Colonic mucosa (tissue), 4 donors: ENCODE results near the gene TNFSF12. TPM values are rescaled to one million over a fixed set of nuclear protein-coding genes. Genes with fewer than 3 reads are reported as not detected.

ENCODE experiments used
- DNase-seq: peaks from one replicate; pipeline ENCODE4 v3.0.0-alpha.2; 2020
- H3K27ac ChIP-seq: fragments of 200-600 bp; one replicate; pipeline ENCODE4 v1.8.0; 2021
- H3K27me3 ChIP-seq: fragments of 200-600 bp; one replicate; pipeline ENCODE4 v1.8.0; 2021
- H3K36me3 ChIP-seq: fragments of 200-600 bp; one replicate; pipeline ENCODE4 v1.8.0; 2021
- H3K4me1 ChIP-seq: fragments of 200-600 bp; one replicate; pipeline ENCODE4 v1.8.0; 2021; ENCODE audit warnings: mild to moderate bottlenecking
- H3K4me3 ChIP-seq: fragments of 200-600 bp; one replicate; pipeline ENCODE4 v1.8.0; 2021
- H3K9ac ChIP-seq, 2 donors: one replicate each; pipeline ENCODE4 v1.7.0; 2013; ENCODE audit warnings: control low read depth in 2 of 2, low read depth in 2 of 2, low read length in 2 of 2
- H3K9me3 ChIP-seq: fragments of 200-600 bp; one replicate; pipeline ENCODE4 v1.8.0; 2021
- CTCF ChIP-seq: fragments of 200-600 bp; IDR thresholded peaks from one replicate; pipeline ENCODE4 v1.8.0; 2022; ENCODE audit warnings: antibody characterized with exemption, mild to moderate bottlenecking
- intact Hi-C: fragments of 100-400 bp; cut with DNase I; formaldehyde crosslinking; loops from one replicate; pipeline ENCODE4 v1.14.1; 2022
- total RNA-seq, 2 donors: library from RNA; stranded (reverse); fragmentation: NEBNext Ultra II Directional in 1 of 2; extraction: Animal tissue kit (Norgen Biotek cat#: 25700) in 1 of 2; gene quantifications; one replicate each; pipeline ENCODE4 v1.2.1, GENCODE V29; 2021
- donor health status: healthy.
- donor health status: DM: no; HTN: no; CAD: no.
- donor health status: DM: no; HTN: no; CAD: no.

The TNFSF12 gene
- total RNA-seq, 2 donors from 2014 or later, result 11.4 to 18.3 TPM

DNA sequence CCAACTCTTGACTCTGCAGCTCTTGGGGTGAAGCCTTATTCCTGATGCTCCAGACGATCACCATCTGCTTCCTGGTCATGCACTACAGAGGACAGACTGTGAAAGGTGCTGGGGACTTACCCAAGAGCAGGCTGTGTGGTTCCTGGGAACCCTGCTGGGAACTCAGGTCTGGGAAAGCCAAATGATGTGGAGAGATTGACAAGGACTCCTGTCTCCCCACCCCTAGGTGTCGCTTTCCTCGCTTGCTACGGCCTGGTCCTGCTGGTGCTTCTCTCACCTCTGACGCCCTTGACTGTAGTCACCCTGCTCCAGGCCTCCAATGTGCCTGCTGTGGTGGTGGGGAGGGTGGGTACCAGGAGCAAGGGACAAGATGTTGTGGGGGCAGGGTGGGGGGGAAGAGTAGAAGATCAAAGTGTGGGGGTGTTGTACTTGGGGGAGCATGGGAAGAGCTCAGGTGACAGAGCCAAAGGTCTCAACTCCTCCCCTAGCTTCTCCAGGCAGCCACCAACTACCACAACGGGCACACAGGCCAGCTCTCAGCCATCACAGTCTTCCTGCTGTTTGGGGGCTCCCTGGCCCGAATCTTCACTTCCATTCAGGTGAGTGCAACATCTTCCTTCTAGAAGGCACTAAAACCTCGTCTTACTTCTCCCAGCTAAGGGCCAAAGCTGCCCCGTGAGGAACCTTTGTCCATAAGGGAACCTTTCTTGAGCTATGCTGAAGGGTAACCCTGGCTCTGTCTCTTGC lies 38.0 kb downstream of the TNFSF12 start:
- intact Hi-C loops, result loop anchor here (10.0 kb wide), 1 partner anchor 152 kb away; the partner anchor contains the start of genes FGF11 and TMEM102
- no peaks in the 10 kb centered on the region for H3K27me3 ChIP-seq
- peak; percentile 69 for DNase-seq
- H3K9ac ChIP-seq, result peak overlapping the region in 1 of 2 donors; percentile 5
- H3K36me3 ChIP-seq, result peaks cover 8% of the 10 kb centered on the region
- H3K27ac ChIP-seq, result no peak overlapping the region
- no peaks in the 10 kb centered on the region for H3K9me3 ChIP-seq
- no peak overlapping the region for H3K4me3 ChIP-seq
- peaks cover 7% of the 10 kb centered on the region for H3K4me1 ChIP-seq
- TF ChIP-seq CTCF, result no peak

GRCh38 chr17:7587420-7588151 lies 38.7 kb downstream of the TNFSF12 start:
- no peak overlapping the region for H3K4me3 ChIP-seq
- no peak overlapping the region for H3K27ac ChIP-seq
- no peak for TF ChIP-seq CTCF
- peaks cover 7% of the 10 kb centered on the region for H3K4me1 ChIP-seq
- no peaks in the 10 kb centered on the region for H3K9me3 ChIP-seq
- DNase-seq, result no peak
- peaks cover 13% of the 10 kb centered on the region for H3K36me3 ChIP-seq
- intact Hi-C loops, result loop anchor here (10.0 kb wide), 1 partner anchor 153 kb away; the partner anchor contains the start of genes FGF11 and TMEM102
- H3K27me3 ChIP-seq, result no peaks in the 10 kb centered on the region
- no peak overlapping the region for H3K9ac ChIP-seq

DNA sequence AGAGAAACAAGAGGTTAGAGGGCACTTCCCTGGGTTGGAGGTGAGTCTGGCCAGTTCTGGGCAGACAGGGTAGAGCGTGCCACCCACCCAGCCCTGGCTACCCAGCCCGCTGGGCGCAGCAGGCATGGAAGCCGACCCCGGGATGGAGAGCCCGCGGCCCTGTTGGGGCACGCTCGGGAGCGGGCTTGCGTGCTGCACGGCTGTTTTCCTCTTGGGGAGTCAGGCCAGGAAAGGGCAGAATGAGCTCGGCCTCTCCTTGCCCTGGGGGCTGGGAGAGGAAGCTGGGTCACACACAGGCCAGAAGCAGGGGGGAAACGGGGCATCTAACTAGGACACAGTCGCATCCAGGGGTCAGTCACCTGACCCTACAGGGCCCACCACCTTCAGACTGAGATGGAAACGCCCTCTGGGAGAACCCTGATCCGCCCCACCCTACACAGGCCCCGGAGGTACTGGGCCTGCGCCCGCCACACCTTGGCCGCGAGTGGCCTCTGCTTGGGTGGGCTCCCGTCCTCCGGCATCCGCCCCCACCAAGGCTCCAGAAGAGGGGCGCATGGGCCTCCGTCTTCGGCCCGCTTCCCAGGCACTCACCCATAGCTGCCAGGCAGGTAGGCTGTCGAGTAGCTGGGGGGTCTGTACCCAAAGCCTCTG lies 39.8 kb downstream of the TNFSF12 start:
- no peaks in the 10 kb centered on the region for H3K9me3 ChIP-seq
- H3K4me3 ChIP-seq, result peak overlapping the region; percentile 28
- no peak overlapping the region for H3K27ac ChIP-seq
- intact Hi-C loops, result loop anchor here (10.0 kb wide), 1 partner anchor 154 kb away; the partner anchor contains the start of genes FGF11 and TMEM102
- no peak for DNase-seq
- H3K4me1 ChIP-seq, result peaks cover 3% of the 10 kb centered on the region
- H3K9ac ChIP-seq, result peak overlapping the region in 1 of 2 donors; percentile 12
- H3K27me3 ChIP-seq, result no peaks in the 10 kb centered on the region
- H3K36me3 ChIP-seq, result peaks cover 24% of the 10 kb centered on the region
- no peak for TF ChIP-seq CTCF

DNA sequence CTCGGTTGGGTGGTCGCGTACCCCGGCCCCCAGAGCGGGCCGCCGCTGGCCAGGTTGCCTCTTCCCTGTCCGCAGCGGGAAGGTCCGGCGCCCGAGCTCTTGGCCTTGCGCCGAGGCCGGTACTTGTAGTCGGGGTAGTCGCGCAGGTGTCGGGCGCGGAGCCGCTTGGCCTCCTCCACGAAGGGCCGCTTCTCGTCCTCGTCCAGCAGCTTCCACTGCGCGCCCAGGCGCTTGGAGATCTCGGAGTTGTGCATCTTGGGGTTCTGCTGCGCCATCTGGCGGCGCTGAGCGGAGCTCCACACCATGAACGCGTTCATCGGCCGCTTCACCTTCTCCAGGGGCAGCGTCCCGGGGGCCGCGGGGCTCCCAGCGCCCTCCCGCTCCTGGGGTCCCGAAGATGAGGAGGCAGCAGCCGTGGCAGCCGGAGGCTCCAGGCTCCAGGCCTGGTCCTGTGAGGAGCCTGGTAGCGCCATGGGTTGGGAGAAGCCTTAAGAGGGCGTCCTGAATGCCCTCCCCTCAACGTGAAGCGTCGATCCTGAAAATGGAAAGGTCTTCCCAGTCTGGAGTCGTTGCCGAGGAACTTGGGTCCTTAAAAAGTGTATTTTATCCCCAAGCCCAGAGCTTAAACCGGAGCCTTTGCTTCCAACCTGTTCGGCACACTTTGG lies 40.5 kb downstream of the TNFSF12 start:
- H3K4me1 ChIP-seq, result peaks cover 3% of the 10 kb centered on the region
- H3K27ac ChIP-seq, result no peak overlapping the region
- peak; percentile 82 for DNase-seq
- peak overlapping the region; percentile 28 for H3K4me3 ChIP-seq
- H3K36me3 ChIP-seq, result peaks cover 31% of the 10 kb centered on the region
- peak; percentile 73 for TF ChIP-seq CTCF
- peak overlapping the region in 1 of 2 donors; percentile 46 for H3K9ac ChIP-seq
- H3K27me3 ChIP-seq, result no peaks in the 10 kb centered on the region
- no peaks in the 10 kb centered on the region for H3K9me3 ChIP-seq
- intact Hi-C loops, result loop anchor here (10.0 kb wide), 1 partner anchor 155 kb away; the partner anchor contains the start of genes FGF11 and TMEM102
